H1 (cell line): Measurements from ENCODE around the gene VPS9D1.

Experiments used
- CTCF ChIP-seq, 3 experiments: IDR thresholded peaks; 1 replicate in 2 of 3; 2 replicates in 1 of 3; pipeline versions ENCODE4 v1.5.1 to v1.6.1; 2011; ENCODE audit warnings: low read length in 3 of 3, mild to moderate bottlenecking in 3 of 3, inconsistent platforms in 2 of 3, low read depth in 1 of 3, moderate library complexity in 1 of 3; ENCODE audit not compliant: insufficient read depth in 1 of 3; ENCODE audit errors: control extremely low read depth in 1 of 3
- MAX ChIP-seq: IDR thresholded peaks from 2 replicates; pipeline ENCODE4 v1.6.1; 2012; ENCODE audit warnings: inconsistent platforms

- TF ChIP-seq CTCF (IDR thresholded peaks at IDR 0.05; ENCODE audit: control extremely low read depth in 1 of 3, insufficient read depth in 1 of 3, low read depth in 1 of 3, low read length in 3 of 3) (no peak), MAX (no peak)
Observed at GRCh38 chr16:89737341-89738071, 16.8 kb upstream of the VPS9D1 start.
